ENCODE data around the gene PATJ. TPM values are rescaled to one million over a fixed set of nuclear protein-coding genes. Genes with fewer than 3 reads are reported as not detected.

The PATJ gene
- polyA plus RNA-seq, 1 donor (not counting 4 experiments of a cell fraction or from before 2014, with no cell fraction given): 28.1 TPM

DNA sequence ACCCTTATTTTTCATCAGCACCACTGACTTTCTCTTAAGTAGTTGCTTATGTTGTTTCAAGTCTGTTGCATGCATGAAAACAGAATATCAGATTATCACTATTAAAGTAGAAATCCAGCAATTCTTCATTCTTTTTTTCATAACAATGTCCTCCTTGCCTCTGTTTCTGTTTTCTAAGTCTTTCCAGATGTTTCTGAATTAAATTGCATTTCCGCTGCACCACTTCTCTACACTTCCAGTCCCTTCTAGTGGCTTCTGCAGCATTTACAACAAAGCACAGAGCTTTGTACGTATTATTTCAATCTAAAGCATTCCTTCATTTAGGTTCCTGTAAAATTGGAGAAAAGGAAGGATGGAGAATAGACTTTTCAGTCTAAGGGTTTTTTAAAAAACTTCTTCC, 42.4 kb downstream of the PATJ start:
- Histone ChIP-seq H4K20me1 (ENCODE audit: control insufficient read depth, extremely low read depth, insufficient read depth, low read length) (no peaks in the 10 kb centered on the region), H3K79me2 (ENCODE audit: control insufficient read depth, insufficient read depth, low read length) (peaks cover 10% of the 10 kb centered on the region), H3K9me3 (ENCODE audit: control insufficient read depth, low read depth, low read length) (no peaks in the 10 kb centered on the region), H3K27me3 (ENCODE audit: control insufficient read depth, extremely low read depth, insufficient read depth, low read length) (no peaks in the 10 kb centered on the region), H3K4me3 (ENCODE audit: control insufficient read depth in 2 of 3, extremely low read depth in 1 of 3, insufficient read depth in 2 of 3, low read depth in 1 of 3, low read length in 3 of 3) (no peak overlapping the region), H2AFZ (ENCODE audit: control insufficient read depth, low read length) (no peak overlapping the region), H3K4me1 (ENCODE audit: control insufficient read depth, extremely low read depth, insufficient read depth, low read length) (no peaks in the 10 kb centered on the region), H3K36me3 (ENCODE audit: control insufficient read depth in 2 of 2, extremely low read depth in 1 of 2, insufficient read depth in 2 of 2, low read length in 2 of 2) (peaks cover 14 to 23% of the 10 kb centered on the region in 2 experiments), H3K9me1 (ENCODE audit: control insufficient read depth, extremely low read depth, insufficient read depth, low read length) (no peaks in the 10 kb centered on the region), H3K9ac (ENCODE audit: control insufficient read depth, extremely low read depth, insufficient read depth, low read length) (no peak overlapping the region), H3K27ac (ENCODE audit: control insufficient read depth, insufficient read depth, low read length) (no peak overlapping the region), H3K4me2 (ENCODE audit: control insufficient read depth, extremely low read depth, insufficient read depth, low read depth, low read length) (no peak overlapping the region)
- dilution Hi-C loops (cut with MboI; ENCODE audit: extremely low pct_ligation_motif_present, low sequenced_read_pairs): no loop called here
- FAIRE-seq (no peak), DNase-seq (ENCODE audit: low read depth, low spot score) (no peak)
- no peak for TF ChIP-seq EZH2 (IDR thresholded peaks at IDR 0.05; ENCODE audit: low read length)
- TF ChIP-seq, protein P1, sequence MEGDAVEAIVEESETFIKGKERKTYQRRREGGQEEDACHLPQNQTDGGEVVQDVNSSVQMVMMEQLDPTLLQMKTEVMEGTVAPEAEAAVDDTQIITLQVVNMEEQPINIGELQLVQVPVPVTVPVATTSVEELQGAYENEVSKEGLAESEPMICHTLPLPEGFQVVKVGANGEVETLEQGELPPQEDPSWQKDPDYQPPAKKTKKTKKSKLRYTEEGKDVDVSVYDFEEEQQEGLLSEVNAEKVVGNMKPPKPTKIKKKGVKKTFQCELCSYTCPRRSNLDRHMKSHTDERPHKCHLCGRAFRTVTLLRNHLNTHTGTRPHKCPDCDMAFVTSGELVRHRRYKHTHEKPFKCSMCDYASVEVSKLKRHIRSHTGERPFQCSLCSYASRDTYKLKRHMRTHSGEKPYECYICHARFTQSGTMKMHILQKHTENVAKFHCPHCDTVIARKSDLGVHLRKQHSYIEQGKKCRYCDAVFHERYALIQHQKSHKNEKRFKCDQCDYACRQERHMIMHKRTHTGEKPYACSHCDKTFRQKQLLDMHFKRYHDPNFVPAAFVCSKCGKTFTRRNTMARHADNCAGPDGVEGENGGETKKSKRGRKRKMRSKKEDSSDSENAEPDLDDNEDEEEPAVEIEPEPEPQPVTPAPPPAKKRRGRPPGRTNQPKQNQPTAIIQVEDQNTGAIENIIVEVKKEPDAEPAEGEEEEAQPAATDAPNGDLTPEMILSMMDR (optimal IDR thresholded peaks at IDR 0.05 in 1 of 3, IDR thresholded peaks at IDR 0.05 in 1 of 3, conservative IDR thresholded peaks at IDR 0.05 in 1 of 3; ENCODE audit: extremely low read depth in 1 of 3, insufficient read depth in 2 of 3, low read length in 3 of 3): no peak

DNA sequence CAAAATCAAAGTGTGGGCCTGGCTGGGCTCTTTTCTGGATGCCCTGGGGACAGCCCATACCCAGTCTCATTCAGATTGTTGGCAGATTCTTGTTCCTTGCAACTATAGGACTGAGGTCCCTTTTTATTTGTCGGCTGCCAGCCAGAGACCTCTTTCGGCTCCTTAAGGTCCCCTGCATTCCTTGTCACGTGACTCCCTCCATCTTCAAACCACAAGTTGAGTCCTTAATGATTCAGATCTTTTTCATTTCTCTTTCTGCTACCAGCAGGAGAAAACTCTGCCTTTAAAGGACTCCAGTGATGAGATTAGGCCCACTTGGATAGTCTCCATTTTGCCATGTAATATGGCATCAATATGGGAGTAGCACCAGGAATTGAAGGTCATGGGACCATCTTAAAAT, 48.6 kb downstream of the PATJ start:
- no peaks in the 10 kb centered on the region for H3K79me2 ChIP-seq (ENCODE audit: control insufficient read depth, insufficient read depth, low read length)
- no peaks in the 10 kb centered on the region for H4K20me1 ChIP-seq (ENCODE audit: control insufficient read depth, extremely low read depth, insufficient read depth, low read length)
- no peak overlapping the region for H3K4me3 ChIP-seq (ENCODE audit: control insufficient read depth in 2 of 3, extremely low read depth in 1 of 3, insufficient read depth in 2 of 3, low read depth in 1 of 3, low read length in 3 of 3)
- no peak overlapping the region for H3K9ac ChIP-seq (ENCODE audit: control insufficient read depth, extremely low read depth, insufficient read depth, low read length)
- no peak overlapping the region for H3K27ac ChIP-seq (ENCODE audit: control insufficient read depth, insufficient read depth, low read length)
- H3K4me1 ChIP-seq (ENCODE audit: control insufficient read depth, extremely low read depth, insufficient read depth, low read length): no peaks in the 10 kb centered on the region
- FAIRE-seq (peak; percentile 26), DNase-seq (ENCODE audit: low read depth, low spot score) (no peak)
- no peak overlapping the region for H3K4me2 ChIP-seq (ENCODE audit: control insufficient read depth, extremely low read depth, insufficient read depth, low read depth, low read length)
- no peaks in the 10 kb centered on the region for H3K27me3 ChIP-seq (ENCODE audit: control insufficient read depth, extremely low read depth, insufficient read depth, low read length)
- no peaks in the 10 kb centered on the region for H3K9me3 ChIP-seq (ENCODE audit: control insufficient read depth, low read depth, low read length)
- TF ChIP-seq, protein P1 (optimal IDR thresholded peaks at IDR 0.05 in 1 of 3, IDR thresholded peaks at IDR 0.05 in 1 of 3, conservative IDR thresholded peaks at IDR 0.05 in 1 of 3; ENCODE audit: extremely low read depth in 1 of 3, insufficient read depth in 2 of 3, low read length in 3 of 3): no peak
- no peak for TF ChIP-seq EZH2 (IDR thresholded peaks at IDR 0.05; ENCODE audit: low read length)
- H3K9me1 ChIP-seq (ENCODE audit: control insufficient read depth, extremely low read depth, insufficient read depth, low read length): no peaks in the 10 kb centered on the region
- H3K36me3 ChIP-seq (ENCODE audit: control insufficient read depth in 2 of 2, extremely low read depth in 1 of 2, insufficient read depth in 2 of 2, low read length in 2 of 2): peaks cover 8 to 22% of the 10 kb centered on the region in 2 experiments
- dilution Hi-C loops (cut with MboI; ENCODE audit: extremely low pct_ligation_motif_present, low sequenced_read_pairs): no loop called here
- H2AFZ ChIP-seq (ENCODE audit: control insufficient read depth, low read length): no peak overlapping the region

Measured in keratinocyte (primary cell).